GM18499 (cell line): ENCODE results near the gene FFAR1.

Source experiments
- ATAC-seq: cut with Tn5 transposase; IDR thresholded peaks from one replicate; pipeline ENCODE4 v1.9.1; 2021; ENCODE audit warnings: moderate number of reproducible peaks; ENCODE audit not compliant: insufficient read depth, unreplicated experiment

Gene FFAR1

GRCh38 chr19:35380450-35381124, 32.9 kb downstream of the FFAR1 start:
- no peak for ATAC-seq

GRCh38 chr19:35381318-35381717, 33.6 kb downstream of the FFAR1 start:
- no peak for ATAC-seq

GRCh38 chr19:35381926-35382325, 34.2 kb downstream of the FFAR1 start:
- no peak for ATAC-seq

- no peak for ATAC-seq
These were observed 35.8 kb downstream of the FFAR1 start for GRCh38 chr19:35383536-35383935.

- no peak for ATAC-seq
These were observed 40.8 kb downstream of the FFAR1 start for GRCh38 chr19:35388277-35389054.

- ATAC-seq = no peak
These were observed 41.6 kb downstream of the FFAR1 start for GRCh38 chr19:35389192-35389861.

GRCh38 chr19:35392742-35393715, 45.3 kb downstream of the FFAR1 start:
- ATAC-seq = no peak

GRCh38 chr19:35395382-35396199, 47.9 kb downstream of the FFAR1 start:
- no peak for ATAC-seq

- ATAC-seq = no peak
These were observed 48.7 kb downstream of the FFAR1 start for GRCh38 chr19:35396240-35396885.

GRCh38 chr19:35397064-35397463, 49.4 kb downstream of the FFAR1 start:
- ATAC-seq = no peak
